HG02938 (cell line): ENCODE results near the gene RHOH.
"Not testable (repeated sequence)": the region's sequence is repeated elsewhere in the genome, so short reads cannot be mapped to it uniquely, and the experiment has no call there.

Source experiments
- ATAC-seq: cut with Tn5 transposase; IDR thresholded peaks from one replicate; pipeline ENCODE4 v1.9.1; 2021; ENCODE audit warnings: mild to moderate bottlenecking, moderate library complexity; ENCODE audit not compliant: unreplicated experiment

Gene RHOH, protein sequence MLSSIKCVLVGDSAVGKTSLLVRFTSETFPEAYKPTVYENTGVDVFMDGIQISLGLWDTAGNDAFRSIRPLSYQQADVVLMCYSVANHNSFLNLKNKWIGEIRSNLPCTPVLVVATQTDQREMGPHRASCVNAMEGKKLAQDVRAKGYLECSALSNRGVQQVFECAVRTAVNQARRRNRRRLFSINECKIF

DNA sequence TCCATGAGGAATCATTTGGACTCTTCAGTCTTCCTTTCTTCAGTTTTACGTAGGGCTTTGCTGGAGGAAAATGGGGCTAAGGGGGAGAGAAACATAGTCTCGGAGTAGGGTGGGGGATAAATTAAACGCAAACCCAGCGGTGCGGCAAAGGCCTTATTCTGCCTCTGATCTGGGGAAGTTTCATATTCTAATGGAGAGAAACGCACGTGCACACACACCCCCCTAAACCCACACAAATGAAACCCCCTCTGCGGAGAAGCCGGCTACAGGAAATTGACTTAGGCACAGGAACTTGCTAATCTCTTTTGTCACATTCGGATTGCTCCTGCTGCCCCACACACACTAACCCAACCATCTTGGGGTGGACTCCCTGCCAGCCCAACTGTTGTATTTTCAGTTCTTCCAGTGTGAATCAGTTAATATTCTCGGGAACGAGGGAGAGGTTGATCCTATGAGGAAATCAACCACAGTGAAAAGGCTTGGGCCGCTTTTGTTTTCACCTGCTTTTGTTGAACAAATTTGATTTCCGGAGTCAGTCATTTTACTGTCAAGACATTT is at the start of gene RHOH:
TSS of gene RHOH (plus strand) at position 308 of the 558 bp plus-strand sequence. CDS start 46,356 bp downstream, outside the sequence.
- peak; percentile 19 for ATAC-seq

DNA sequence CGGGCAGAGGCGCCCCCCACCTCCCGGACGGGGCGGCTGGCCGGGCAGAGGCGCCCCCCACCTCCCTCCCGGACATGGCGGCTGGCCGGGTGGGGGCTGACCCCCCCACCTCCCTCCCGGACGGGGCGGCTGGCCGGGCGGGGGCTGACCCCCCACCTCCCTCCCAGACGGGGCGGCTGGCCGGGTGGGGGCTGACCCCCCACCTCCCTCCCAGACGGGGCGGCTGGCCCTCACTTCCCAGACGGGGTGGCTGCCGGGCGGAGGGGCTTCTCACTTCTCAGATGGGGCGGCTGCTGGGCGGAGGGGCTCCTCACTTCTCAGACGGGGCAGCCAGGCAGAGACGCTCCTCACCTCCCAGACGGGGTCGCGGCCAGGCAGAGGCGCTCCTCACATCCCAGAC is 49.3 kb upstream of the RHOH start:
- ATAC-seq = not testable (repeated sequence)

DNA sequence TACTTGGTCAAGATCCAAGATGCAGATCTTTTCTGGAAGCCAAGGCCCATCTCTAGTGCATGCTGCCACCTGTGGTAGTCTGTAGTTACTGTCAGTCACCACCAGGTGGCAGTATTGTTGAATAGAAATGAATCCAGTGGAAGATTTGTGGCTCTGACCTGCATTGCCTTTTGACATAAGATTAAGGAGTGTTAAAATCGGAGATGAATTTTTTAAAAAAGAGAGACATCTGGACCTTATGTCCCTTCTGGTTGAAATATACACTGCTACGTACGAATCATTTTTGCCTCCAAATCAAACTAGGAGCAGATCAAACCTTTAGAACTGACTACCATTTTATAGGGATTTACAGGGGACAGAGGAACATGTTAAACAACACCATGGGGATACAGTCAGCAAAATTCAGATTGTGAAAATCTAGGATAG is 46.9 kb upstream of the RHOH start:
- peak; percentile 68 for ATAC-seq

DNA sequence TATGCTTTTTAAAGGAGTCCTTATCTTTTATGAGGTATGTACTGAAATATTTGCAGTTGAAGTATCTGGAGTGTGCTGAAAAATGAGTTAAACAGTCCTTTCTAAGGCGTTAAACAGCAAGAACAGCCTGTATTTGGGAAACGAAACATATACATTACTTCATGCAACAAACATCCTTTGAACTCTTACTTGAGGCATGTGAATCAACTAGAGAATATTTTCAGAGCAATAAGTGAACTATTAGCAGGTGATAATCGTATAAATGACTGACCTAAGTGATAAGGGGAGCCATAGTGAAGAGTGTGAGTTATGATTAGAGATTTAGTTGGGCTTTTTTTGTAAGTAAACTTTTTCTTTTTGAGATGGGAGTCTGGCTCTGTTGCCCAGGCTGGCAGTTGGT is 45.9 kb upstream of the RHOH start:
- no peak for ATAC-seq

DNA sequence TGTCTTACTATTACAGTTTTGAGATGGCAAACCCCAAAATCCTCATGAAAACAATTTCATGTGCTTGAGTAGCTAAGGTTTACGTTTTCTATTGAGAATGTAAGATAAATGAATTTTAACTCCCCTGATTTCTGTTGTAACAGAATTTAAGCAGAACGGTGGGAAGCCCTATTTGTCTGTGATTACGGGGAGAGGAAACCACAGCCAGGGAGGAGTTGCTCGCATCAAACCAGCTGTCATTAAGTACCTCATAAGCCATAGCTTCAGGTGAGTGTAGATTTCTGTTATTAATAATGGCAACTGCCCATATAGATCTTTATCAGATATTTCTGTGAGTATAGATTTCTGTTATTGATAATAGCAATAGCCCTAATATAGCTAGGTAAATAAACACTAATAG is 44.2 kb upstream of the RHOH start:
- no peak for ATAC-seq

DNA sequence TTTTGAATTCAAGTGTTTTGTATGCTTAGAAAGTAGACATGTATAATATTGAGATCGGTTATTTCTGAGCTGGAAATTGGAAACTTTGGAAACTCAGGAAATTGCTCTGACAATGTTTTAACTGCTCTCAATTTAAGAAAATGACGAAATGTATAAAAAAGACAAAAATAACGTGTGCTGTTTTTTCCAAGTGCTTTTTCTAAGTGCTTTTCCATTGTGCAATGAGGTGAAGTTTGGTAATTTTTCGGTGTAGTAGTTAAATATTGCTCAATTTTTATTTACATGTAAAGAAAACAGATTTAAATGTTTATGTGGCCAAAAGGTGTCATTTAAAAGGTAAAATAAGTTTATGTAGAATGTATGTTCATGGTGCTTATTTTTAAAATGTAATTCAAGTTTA is 39.4 kb upstream of the RHOH start:
- ATAC-seq = no peak

DNA sequence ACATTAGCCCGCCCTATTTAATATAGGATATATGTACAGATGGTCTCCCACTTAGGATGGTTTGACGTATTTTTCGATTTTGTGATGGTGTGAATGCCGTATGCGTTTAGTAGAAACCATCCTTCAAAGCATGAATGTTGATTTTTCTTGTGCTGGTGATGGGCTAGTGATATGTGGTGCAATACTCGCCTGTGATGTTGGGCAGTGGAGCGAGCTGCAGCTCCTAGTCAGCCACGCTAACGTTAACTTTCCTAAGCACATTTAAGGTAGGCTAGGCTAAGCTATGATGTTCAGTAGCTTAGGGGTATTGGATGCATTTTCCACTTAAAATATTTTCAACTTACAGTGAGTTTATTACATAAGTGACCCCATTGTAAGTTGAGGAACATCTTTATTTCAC is 36.6 kb upstream of the RHOH start:
- ATAC-seq = no peak

DNA sequence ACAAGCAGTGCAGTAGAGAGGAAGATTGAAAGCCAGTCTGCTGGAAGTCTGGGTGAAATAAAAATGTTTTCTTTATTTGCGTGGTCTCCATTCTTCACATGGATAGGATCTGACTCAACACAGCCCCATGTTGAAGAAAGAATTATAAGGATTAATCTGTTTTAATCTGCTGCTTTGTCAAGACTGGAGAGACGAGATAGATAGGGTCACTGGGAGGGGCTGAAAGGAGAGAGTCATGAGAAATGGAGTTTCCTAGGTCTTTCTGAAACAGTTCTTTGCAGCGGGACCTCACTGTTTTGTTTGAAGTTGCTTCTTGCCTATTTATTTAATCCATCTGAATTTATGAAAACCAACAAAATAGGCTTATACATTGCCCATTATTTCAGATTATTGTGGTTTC is 32.4 kb upstream of the RHOH start:
- no peak for ATAC-seq

DNA sequence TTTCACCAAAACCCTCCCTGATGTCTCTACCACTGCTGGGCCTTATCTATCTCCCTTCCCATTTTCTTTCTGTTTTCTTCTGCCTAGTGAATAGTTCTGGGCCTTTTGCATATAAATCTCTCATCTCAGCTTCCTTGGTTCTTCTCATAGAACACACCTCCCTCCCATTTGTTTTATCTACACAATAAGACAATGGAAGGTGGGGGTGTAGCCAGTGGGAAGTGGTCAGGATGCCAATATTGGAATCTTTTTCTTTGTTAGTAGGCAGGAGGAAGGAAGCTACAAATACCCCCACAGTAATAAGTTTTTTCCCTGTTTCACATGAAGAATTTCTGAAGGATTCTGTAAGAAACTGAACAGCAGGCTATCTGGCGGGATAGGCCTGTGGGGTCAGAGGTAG is 30.9 kb upstream of the RHOH start:
- ATAC-seq = no peak

DNA sequence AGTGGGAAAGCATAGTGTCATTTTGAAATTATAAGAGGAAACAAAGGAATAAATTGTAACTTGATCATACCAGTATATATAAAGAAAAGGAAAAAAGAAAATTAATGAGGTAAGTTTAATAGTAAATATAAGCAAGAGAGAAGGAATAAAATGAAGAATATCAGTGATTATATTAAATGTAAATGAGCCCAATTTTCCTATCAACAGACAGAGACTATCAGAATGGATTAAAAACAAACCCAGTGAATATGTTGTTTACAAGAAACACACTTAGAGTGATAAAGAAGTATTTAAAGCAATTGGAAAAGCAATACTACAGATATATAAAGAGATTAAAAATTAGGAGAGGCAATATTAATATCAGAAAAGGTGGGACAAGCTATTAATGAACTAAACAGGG is 28.8 kb upstream of the RHOH start:
- no peak for ATAC-seq

DNA sequence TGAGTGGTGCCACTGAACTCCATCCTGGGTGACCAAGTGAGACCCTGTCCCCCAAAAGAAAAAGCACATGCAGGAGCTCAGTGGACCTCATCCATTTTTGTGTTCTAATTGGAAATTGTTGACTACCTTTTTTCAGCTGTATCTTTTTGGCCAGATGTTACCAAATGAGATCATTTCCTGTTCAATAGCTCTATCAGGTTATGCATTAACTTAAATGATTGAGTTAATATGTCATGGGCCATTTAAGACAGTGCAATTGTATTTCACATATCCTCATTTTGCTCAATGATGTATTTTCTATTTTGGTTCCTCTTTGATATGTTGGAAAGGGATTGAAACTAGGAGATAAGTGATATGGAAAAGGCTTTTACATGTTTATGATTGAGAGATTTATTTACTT is 26.2 kb upstream of the RHOH start:
- ATAC-seq = peak; percentile 75

DNA sequence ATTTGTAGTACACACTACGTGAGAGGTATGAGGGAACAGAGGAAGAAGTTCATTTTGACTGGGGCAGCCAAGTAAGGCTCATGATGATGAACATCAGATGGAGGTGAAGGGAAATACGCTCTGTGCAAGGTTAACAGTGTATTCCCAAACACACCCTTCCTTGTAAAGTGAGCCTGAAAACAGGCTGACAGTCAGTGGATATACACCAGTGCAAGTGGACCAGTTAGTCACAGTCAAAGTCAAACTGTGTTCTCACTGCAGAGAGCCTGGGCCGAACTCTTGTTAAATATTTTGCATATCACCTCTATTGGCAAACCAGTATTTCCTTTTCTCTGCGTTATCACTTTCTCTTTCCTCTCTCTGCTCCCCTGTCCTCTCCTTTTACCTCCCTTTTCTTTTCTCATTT is 23.4 kb upstream of the RHOH start:
- peak; percentile 81 for ATAC-seq

DNA sequence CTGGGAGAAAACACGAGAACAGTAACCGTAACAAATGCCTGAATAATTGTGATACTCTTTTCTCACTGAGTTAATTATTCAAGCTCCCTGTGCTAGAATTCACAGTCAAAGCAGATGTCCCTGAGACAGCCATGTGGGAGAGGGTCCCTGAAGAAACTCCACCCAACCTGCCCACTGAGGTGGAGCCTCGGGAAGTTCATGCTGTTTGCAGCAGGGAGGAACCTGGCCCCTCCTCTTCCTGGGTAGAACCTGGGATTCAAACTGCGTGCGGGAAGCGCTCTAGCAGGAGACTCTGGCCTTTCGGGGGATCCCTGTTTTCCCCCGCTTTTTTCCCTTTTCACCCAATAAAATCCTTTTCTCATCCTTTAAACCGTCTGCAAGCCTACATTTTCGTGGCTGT is 20.2 kb upstream of the RHOH start:
- no peak for ATAC-seq

DNA sequence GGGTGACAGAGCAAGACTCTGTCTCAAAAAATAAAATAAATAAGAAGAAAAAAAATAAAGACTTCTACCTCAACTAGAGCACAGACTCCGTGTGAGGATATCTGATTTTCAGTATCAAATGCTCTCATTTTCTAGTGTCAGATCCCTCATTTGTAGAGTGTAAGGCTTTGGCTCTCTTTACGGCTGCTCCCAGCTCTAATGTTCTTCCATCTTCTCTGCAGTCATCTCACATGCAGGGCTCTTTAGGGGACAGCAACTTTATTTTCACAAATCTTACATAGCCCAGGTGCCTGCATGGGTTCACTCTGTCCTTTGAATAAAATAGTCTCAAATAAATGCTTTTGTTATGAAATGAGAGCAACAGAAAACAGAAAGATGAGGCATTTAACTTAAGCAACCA is 19.2 kb upstream of the RHOH start:
- ATAC-seq = no peak

DNA sequence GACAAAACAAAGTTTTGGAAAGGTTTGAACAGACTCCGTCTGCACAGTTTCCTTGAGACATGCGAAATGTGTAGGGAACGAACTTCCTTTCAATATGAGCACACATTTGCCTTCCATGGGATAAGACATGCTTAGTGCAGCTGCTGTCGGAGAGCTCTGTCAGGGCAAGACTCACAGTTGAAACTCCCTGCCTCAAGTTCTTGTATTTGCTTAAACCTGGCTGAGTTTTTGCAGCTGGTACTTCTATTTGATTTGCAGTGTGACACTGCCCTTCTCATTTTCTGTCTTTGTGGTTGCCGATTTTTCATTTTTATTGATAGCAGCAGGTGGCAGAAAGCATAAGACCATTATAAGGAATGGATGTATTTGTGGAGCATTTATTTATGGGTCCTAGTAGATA is 18.2 kb upstream of the RHOH start:
- no peak for ATAC-seq

DNA sequence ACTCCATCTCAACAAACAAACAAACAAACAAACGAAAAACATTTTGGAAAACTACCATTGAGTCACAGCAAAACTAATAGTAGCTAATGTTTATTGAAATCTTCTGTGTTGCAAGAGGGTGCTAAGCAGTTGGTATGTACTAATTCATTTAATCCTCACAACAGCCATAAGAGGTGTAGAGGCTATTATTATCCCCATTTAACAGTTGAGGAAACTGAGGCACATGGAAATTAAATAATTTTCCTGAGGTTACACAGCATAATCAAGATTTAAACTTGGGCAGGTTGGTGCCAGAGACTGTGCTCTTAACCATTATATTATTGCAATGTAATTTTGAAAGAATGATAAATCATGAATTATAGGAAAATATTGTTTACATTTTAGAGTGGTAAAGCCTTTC is 17.5 kb upstream of the RHOH start:
- no peak for ATAC-seq

DNA sequence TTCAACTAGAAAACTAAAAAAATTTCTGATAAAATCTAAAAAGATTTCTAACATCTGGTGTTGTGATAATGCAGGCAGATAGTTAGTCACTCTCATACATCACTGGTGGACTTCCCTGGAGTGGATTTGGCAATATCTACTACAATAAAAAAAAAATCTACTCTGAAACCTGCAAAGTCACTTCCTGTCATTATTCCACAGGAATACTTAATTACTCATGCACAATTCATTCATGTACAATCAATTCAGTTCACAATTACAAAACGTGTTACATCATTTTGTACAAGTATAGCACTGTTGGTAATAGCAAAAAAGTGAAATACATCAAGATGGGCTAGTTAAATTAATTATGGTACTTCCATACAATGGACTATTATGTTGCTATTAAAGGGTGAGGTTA is 16.5 kb upstream of the RHOH start:
- ATAC-seq = no peak

DNA sequence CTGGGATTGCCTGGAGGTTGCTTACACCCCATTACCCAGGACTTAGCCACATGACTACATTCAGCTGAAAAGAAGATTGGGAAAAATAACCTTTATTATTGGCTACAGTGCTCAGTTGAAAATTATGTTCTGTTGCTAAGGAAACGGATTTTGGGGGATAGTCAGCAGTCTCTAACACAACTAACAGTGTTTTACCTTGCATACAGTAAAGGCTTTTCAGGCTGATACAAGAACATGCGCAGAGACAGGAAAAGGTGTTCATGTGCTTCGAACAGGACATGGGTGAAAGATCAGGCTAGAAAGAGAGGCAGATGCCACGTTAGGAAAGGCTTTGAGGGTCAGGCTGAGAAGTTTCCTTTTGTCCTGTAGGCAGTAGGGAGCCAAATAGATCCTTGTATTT is 14.8 kb upstream of the RHOH start:
- no peak for ATAC-seq

DNA sequence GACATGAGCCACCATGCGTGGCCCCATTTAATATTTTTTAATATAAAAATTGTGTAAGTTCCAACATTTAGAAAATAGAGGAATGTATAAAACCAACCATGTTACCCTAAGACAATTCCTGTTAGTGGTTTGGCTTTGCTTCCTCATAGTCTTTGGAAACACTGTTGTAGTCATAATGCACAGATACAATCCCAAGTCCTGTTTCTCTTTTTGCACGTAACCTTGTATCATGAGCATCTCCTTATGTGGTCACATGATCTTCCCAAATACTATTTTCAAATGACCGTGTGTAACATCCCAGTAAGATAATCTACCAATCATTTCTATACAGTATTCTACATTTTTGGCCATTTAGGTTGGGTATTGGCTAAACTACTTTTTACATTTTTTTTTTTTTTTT is 13.9 kb upstream of the RHOH start:
- ATAC-seq = no peak

DNA sequence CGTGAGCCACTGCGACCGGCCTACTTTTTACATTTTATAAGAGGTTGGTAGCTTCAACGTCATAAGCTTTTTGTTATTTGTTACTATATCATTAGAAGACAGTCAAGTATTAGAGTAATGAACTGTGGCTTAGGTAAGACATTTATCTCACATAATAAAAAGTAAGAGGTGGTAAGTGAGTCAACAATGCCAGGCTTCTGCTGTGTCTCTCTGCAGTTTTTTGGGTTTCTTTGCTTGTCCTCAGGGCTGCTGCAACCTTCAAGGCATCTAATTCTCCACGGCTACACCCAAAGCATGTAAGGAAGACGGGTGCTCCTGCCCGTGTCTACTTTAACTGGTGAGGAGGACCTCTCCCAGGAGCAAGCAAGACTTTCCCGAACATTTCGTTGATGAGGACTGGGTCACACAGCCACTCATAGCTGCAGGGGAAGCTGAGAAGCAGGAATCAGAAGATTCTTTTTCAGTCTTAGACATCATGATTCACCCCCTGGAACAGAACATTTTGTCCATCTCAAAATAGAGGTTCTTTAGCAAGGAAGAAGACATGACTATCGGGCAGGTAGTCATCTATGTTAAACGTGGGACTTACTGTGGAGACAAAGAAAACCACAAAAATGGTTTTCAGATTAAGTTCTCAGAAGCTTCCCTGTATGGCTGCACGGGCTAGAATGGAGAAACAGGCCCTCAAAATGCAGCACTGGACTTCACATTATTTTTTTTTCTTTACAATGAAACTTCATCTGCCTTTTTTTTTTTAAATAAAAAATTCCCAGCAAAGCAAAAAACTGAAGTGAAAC is 13.0 kb upstream of the RHOH start:
- no peak for ATAC-seq

DNA sequence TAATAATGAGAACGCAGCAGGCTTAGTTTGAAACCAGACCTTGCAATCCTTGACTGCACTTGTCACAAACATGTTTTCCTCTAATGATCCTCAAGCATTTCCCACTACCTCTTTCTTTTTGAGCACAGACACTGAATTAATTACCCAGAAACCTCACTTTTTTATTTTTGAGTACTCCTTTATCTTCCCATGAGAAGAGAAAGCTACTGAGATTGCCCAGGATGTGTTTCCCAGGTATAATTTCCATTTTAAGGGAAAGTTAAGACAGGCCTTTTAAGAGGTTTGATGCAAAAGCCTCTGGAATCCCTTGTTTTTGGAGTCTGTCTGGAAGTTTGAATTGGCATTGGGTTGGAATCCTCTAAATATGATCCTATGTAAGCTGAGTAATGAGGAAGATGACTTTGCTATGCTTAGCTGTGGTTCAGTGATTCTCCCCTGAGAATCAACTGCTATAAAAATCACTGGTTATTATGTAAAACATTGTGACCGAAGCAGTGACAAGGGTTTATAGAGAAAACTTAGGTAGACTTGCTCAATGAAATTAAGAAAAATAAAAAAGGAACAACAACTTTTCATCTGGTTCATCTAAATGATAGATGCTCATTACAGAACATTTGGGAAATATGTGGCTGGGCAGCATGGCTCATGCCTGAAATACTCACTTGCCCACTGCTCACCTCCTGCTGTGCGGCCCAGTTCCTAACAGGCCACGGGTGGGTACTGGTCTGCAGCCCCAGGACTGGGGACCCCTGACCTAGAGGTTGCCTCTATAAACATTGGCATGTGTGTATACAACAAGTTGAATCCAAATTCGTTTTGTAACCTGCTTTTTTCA is 10.8 kb upstream of the RHOH start:
- no peak for ATAC-seq

DNA sequence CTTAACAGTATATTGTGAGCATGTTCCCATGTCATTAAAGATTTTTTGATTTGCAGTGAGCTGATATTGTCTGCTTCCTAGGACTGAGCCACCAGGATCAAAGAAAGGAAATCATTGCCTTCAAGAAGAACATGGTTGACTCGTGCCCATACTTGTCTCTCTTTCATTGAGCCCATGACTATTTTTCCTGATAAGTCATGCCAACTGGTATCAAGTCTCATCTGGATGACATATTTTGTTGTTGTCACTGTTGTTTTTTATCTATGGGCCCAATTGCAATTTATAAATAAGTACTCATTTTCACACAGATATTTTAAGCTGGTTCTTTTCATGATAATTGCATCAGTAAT is 10.2 kb upstream of the RHOH start:
- no peak for ATAC-seq
